Non-pigmented ciliary epithelial cell (primary cell): Measurements from ENCODE around the gene HAL.

Experiments used
- DNase-seq: peaks from one replicate; pipeline ENCODE4 v3.0.0-alpha.2; 2010; ENCODE audit warnings: low read depth

Gene HAL

DNA sequence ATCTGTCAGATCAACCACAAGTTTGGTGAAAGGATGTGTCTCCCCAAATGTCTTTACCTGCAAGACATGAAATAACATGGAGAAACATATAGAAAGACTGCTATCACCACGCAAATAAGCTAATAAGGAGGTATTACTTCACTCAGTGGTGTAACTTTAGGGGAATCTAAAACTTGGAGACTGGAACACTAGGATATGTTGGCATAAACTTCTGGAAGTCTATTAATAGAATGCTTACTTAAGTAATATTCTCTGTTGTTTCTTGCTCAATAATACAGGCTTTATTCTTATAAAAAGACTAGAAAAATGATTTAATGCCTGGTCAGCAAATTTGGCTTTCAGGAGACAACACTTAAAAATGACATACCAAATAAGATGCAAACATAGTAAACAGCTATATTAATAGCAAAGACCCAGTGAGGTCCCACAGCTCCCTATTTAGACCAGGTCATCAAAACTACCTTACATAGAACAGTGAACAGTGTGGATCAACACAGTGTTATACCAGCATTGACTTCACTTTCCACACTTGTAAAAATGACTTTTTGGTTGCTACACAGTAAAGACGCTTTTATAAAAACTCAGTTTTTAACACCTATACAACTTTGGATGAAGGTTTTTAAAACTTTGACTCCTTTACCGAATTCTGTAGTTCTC is 18.9 kb upstream of the HAL start:
- DNase-seq: no peak

DNA sequence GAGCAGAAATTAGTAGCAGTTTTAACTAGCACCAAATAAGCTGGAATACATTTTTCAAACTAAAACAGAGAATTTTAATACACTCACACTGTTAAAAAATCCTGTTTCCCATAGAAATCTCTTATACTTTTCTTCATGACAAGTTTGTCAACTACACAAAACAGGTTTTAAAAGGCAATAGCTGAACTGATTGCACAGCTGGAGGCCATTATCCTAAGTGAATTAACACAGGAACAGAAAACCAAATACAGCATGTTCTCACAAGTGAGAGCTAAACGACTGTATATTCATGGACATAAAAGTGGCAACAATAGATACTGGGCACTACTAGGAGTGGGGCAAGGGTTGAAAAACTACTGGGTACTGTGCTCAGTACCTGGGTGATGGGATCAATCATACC is 11.6 kb upstream of the HAL start:
- DNase-seq: no peak

DNA sequence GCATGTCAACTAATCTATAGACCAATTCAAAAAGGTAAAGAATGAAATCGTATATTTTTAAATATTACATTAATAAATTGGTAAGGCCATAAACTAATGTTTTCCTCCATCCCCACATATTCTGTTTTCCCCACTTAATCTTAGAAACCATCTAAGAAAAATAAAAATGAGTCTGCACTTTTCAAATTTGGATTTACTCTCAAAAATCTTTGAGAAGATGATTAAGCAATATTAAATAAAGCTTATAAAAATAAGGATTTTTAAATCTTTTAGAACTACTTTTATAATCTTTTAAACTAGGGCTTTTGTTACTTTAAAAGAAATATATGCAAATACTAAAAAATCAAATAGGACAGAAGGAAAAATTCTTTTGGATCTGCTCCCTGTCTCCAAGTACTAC is 10.6 kb upstream of the HAL start:
- DNase-seq: no peak

- DNase-seq: no peak
These were observed 4.7 kb upstream of the HAL start for GRCh38 chr12:96000858-96001257.

GRCh38 chr12:95999484-95999883 is 3.3 kb upstream of the HAL start:
- no peak for DNase-seq

DNA sequence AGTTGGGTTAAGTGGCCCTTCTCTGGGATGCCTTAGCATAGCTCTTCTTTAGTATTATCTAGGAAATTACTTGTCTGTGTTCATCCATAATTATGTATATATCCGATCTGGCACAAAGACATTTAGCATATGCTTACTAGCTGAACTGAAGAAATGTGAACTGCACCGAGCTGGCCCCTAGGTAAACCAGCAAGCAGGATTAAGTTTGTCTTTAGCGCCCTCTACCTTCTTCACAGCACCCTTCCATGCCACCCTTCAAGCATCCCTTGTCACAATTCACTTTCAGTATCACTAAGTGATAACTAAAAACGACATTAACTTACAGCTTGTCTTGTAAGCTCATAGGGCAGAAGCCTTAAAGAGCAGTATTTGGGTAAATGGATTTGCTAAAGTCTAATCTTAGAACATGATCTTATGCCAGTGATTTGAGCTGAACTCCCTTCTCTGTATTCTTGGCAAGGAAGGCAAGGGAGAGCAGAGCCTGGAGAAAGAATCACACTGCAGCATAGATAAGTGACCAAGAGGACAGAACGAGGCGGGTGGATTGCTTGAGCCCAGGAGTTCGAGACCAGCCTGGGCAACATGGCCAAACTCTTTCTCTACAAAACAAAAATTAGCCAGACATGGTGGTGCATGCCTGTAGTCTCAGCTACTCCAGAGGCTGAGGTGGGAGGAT is 2.6 kb upstream of the HAL start:
- peak; percentile 14 for DNase-seq

DNA sequence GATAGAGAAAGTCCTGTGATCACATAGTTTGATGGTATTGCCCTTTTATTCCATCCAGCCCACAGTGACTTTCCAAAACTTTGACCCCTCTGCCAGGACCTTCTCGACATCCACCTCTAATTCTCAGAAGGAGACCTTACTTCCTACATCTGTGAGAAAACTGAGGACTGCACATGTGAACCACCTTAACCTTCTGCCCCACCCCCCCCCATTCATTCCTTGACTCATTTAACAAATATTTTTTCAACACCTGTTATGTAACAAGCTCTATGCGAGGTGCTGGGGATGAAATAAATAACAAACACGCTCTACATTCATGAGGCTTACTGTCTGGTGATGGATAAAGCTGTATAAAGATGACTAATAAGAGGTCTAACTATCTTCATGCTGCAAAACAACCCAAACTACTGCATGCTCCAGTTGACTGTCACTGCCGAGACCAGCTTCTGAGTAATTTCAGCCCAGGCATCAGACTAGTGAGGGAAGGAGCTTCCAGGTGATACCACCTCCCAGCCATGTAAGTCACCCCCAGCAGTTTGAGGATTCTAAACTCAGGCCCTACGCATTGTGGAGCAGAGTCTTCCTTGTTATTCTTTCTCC is 1.9 kb upstream of the HAL start:
- no peak for DNase-seq

GRCh38 chr12:95997276-95997675 is 1.1 kb upstream of the HAL start:
- DNase-seq: no peak

GRCh38 chr12:95995238-95996031 is 709 bp downstream of the HAL start:
- no peak for DNase-seq

- DNase-seq: no peak
These were observed 1.7 kb downstream of the HAL start for GRCh38 chr12:95994476-95994875.

DNA sequence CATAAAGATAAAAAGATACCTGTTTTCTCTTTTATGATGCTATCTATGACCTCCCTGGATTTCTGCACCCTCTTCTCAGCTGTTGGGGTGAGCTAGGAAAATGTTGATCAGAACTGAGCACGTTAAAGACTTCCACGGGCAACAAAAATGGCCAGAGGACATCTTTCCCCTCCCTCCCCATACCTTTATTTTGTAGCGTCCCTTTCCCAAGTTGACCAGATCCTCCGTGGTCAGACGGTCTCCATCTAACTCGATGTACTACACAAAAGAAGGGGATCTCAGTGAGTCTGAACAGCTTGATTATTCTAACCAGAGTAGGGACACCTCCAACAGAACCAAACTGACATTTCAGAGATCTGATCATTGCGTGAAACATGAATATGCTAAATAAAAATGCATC is 2.2 kb downstream of the HAL start:
- no peak for DNase-seq

DNA sequence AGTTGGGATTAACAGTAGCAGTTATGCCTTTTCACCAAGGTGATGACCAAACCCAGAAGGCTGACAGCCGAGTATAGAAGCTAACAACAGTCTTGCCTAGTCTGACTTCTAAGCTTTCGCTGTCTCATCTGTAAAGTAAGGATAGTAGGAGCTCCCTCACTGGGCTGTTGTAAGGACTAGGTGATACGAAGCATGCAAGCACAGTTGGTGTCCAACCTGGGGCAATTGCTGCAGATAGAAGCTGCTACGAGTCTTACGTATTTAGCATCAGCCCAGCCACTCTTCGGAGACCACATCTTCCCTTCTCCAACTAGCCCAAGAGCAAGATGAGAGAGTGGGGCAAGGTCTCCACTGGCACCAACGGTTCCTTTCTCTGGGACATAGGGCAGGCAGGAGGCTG is 6.0 kb downstream of the HAL start:
- no peak for DNase-seq

DNA sequence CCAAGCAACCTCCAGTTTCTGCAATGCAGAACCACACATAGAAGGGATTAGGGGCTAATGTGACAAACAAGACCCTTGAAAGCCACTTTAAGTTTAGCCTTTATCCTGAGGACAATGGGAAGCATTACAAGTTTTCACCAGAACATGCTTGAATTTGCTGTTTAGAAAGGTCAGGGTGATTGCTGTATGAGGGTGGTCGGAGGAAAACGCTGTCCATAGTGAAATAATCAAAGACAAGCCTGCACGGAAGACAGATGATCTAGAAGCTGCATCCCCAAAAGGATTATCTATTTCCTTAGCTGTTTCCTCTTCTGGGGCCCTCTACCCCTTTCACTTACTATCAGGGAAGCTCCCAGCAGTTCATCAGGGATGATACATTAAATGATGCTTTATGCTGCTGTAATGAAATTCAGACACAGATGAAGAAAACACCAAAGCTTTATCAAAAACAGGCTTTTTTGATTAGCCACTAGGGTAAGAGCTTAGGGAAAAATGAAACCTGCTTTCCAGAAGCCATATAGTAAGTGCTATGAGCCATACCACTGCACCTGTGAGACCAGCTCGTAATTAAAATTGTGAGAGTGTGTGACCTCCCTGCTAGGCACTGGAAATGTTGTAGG is 6.5 kb downstream of the HAL start:
- DNase-seq: no peak

- DNase-seq: no peak
These were observed 7.5 kb downstream of the HAL start for GRCh38 chr12:95988506-95989275.

- no peak for DNase-seq
These were observed 9.2 kb downstream of the HAL start for GRCh38 chr12:95986635-95987570.

DNA sequence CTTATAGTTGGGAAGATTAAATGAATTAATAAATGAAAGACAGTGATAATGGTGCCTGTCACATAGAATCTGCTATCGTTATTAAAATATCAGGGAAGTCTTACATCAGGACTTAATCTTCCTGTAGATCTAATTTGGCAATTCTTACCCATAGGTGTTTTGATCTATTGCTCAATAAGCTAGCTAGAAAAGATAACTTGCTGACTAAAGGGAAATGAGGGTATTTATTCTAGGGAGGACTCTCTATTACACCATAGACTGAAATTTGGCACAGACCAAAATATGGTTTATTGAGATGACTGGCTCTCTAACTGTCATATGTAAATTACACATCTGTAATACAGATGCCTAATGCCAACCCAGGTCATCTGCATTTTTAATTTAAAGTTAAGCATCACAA is 11.5 kb downstream of the HAL start:
- DNase-seq: no peak

DNA sequence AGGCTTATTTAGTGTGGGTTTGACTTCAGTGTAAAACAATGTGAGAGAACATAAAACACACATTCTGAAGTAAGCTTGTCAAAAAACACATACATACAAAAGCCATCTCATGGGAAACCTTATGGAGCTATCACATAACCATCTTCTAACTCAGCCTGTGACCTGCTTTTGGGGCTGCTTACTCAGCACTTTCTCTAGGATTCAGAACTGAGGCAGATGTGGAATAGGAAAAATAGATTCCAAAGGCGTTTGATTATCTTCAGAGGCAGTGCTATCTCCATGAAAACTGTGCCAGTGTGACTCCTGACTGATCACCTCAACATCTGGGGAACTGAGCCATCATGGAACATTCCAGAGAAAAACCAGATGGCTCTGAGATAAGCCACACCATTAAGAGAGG is 13.5 kb downstream of the HAL start:
- no peak for DNase-seq

GRCh38 chr12:95980437-95980836 is 15.7 kb downstream of the HAL start:
- DNase-seq: no peak

DNA sequence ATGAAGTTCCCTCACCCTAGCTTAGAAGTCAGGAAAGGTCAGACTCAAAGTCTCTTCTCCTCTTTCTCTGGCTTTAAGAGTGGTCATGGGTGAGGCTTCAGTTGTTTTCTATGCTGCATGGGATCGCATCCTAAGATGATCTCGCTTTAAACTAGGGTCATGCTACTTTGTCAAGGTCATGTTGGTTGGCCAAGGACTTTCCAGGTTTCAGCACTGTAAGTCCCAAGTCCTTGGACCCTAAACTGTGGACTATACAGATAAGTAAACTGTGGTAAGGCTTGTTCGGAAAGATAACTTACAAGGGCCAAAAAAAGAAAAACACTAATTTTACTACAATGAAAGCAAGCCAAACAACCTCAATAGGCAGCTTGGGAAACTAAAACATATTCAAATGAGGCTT is 17.4 kb downstream of the HAL start:
- no peak for DNase-seq

DNA sequence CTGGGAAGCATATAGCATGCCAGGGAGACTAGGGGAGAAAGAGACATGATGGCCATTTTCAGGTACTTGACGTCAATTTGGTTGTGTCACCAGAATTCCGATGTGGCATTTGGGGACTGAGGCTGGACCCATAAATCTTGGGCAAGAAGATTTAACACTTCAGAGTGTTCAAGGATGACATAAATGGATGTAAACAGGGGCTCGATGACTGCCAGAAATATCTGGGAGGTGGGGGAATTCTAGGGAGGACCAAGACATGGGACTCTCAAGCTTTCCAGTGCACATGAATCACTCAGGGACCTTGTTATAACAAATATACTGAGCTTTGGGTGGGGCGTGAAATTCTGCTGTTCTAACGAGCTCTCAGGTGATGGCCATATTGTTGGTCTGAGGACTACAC is 17.8 kb downstream of the HAL start:
- DNase-seq: no peak
